Smooth muscle cell (in vitro differentiated cells): Measurements from ENCODE around the gene TMEM9. TPM values are rescaled to one million over a fixed set of nuclear protein-coding genes. Genes with fewer than 3 reads are reported as not detected.
A peak's percentile ranks its signal among the peaks of the same experiment; 100 is the strongest.

Experiments
- DNase-seq: peaks from one replicate; lab custom pipeline; 2025; ENCODE audit not compliant: unreplicated experiment; lab: John Stamatoyannopoulos, UW
- H2AFZ ChIP-seq: fragments of 200-600 bp; sonication (generic); 2 replicates; pipeline ENCODE4 v1.6.0; 2016; ENCODE audit warnings: antibody characterized with exemption, low read depth, mild to moderate bottlenecking
- H3F3A ChIP-seq: fragments of 200-600 bp; sonication (generic); 2 replicates; pipeline ENCODE4 v1.6.0; 2017; ENCODE audit warnings: antibody characterized with exemption, low read depth
- H3K27ac ChIP-seq: fragments of 200-600 bp; sonication (generic); 2 replicates; pipeline ENCODE4 v1.5.1; 2016; ENCODE audit warnings: low read depth, mild to moderate bottlenecking
- H3K27me3 ChIP-seq: fragments of 200-600 bp; sonication (generic); 2 replicates; pipeline ENCODE4 v1.6.1; 2016; ENCODE audit warnings: low read depth, mild to moderate bottlenecking
- H3K36me3 ChIP-seq: fragments of 200-600 bp; sonication (generic); 2 replicates; pipeline ENCODE4 v1.5.1; 2016; ENCODE audit warnings: low read depth
- H3K4me1 ChIP-seq: fragments of 200-600 bp; sonication (generic); 2 replicates; pipeline ENCODE4 v1.5.1; 2016; ENCODE audit warnings: low read depth
- H3K4me2 ChIP-seq: fragments of 200-600 bp; sonication (generic); 2 replicates; pipeline ENCODE4 v1.6.0; 2016; ENCODE audit warnings: mild to moderate bottlenecking
- H3K4me3 ChIP-seq: fragments of 200-600 bp; sonication (generic); 2 replicates; pipeline ENCODE4 v1.5.1; 2016; ENCODE audit warnings: mild to moderate bottlenecking
- H3K79me2 ChIP-seq: fragments of 200-600 bp; sonication (generic); 2 replicates; pipeline ENCODE4 v1.6.0; 2016; ENCODE audit warnings: low read depth, mild to moderate bottlenecking
- H3K9ac ChIP-seq: fragments of 200-600 bp; sonication (generic); 2 replicates; pipeline ENCODE4 v1.6.0; 2016; ENCODE audit warnings: low read depth
- H3K9me3 ChIP-seq: fragments of 200-600 bp; sonication (generic); replicated peaks from 2 replicates; pipeline ENCODE4 v1.5.1; 2016; ENCODE audit warnings: low read depth
- H4K20me1 ChIP-seq: fragments of 200-600 bp; sonication (generic); 2 replicates; pipeline ENCODE4 v1.6.0; 2016; ENCODE audit warnings: low read depth
- WGBS: methylation state at CpG from one replicate; pipeline ENCODE4 v1.1.7; 2016; ENCODE audit warnings: low lambda C conversion rate; 5-methylcytosine and 5-hydroxymethylcytosine counted together
- polyA plus RNA-seq: library from polyadenylated mRNA; unstranded; fragments of >200 nt; fragmentation: Nextera tagmentation; extraction: Ambion mirVana; gene quantifications from 2 replicates; pipeline ENCODE4 v1.2.1, GENCODE V29; 2016
- total RNA-seq: library from RNA; depleted of rRNA; stranded (reverse); fragments of >200 nt; gene quantifications from 2 replicates; pipeline ENCODE4 v1.2.3, GENCODE V29; 2014
- TF ChIP-seq, protein P1 (sequence below): fragments of 200-600 bp; sonication (generic); IDR thresholded peaks from 2 replicates; pipeline ENCODE4 v1.5.1; 2017; ENCODE audit warnings: borderline replicate concordance, mild to moderate bottlenecking, antibody characterized with exemption; ENCODE audit not compliant: insufficient read depth, poor library complexity, severe bottlenecking

TMEM9 gene
- total and polyA plus RNA-seq, 2 experiments from 2014 or later: 153 to 211 TPM

- Histone ChIP-seq H3K4me2 (no peak overlapping the region), H3K4me3 (no peak overlapping the region), H3K9ac (no peak overlapping the region)
Observed at GRCh38 chr1:201172326-201172725, 18.1 kb upstream of the TMEM9 start.

DNA sequence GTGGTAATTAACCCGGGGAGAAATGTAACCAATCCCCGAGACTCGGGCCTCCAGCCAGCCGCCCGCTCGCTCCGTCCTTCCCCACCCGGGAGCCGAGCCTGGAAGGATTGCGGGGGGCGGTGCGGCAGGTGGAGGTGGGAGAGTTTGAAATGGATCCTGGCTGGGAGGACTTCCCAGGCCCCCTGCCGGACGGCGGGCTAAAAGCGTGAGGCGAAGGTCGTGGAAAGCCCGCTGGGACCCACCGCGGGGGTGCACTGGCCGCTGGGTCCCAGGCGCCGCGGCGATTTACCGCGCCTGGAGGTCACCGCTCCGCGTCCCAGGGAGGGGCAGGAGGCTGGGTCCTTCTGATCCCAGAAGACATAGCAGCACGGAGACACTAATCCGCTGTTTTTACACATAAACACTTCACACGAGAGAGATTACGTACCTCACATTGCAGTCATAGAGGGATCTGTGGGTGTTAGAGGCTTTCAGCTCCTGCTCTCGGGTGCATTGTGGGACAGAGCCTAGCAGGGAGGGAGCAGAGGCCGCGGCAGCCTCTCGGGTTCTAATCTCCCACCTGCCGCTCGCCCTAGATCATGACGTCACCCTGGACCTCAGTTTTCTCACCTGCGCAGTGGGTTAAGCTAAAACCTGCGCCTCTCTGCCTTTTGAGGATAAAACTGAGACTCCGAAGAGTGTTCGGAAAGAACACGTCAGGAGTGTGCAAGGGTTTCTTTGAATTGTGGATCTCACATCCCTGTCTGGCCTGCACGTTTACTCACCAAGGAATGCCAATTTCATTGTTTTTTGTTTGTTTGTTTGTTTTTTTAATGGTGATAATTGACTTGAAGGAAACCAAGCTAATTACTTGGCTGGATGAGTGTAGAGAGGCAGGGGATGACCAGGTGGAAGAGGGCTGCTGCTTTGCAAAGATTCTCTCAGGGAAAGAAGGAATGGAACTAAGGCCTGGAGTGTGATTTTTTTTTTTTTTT lies 17.1 kb upstream of the TMEM9 start:
- Histone ChIP-seq H3K27me3 (no peaks in the 10 kb centered on the region), H3K4me2 (peak overlapping the region; percentile 91), H3K36me3 (no peaks in the 10 kb centered on the region), H2AFZ (peak overlapping the region; percentile 84), H3K9ac (peak overlapping the region; percentile 80), H3K4me1 (no peaks in the 10 kb centered on the region), H3F3A (peaks cover 18% of the 10 kb centered on the region), H3K4me3 (peak overlapping the region; percentile 61), H3K79me2 (no peaks in the 10 kb centered on the region), H3K27ac (peak overlapping the region; percentile 88), H4K20me1 (no peaks in the 10 kb centered on the region), H3K9me3 (no peaks in the 10 kb centered on the region)
- peak; percentile 68 for DNase-seq
- 8% methylated on average over 48 of the region's 48 CpGs for WGBS
- TF ChIP-seq, protein P1, sequence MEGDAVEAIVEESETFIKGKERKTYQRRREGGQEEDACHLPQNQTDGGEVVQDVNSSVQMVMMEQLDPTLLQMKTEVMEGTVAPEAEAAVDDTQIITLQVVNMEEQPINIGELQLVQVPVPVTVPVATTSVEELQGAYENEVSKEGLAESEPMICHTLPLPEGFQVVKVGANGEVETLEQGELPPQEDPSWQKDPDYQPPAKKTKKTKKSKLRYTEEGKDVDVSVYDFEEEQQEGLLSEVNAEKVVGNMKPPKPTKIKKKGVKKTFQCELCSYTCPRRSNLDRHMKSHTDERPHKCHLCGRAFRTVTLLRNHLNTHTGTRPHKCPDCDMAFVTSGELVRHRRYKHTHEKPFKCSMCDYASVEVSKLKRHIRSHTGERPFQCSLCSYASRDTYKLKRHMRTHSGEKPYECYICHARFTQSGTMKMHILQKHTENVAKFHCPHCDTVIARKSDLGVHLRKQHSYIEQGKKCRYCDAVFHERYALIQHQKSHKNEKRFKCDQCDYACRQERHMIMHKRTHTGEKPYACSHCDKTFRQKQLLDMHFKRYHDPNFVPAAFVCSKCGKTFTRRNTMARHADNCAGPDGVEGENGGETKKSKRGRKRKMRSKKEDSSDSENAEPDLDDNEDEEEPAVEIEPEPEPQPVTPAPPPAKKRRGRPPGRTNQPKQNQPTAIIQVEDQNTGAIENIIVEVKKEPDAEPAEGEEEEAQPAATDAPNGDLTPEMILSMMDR: peak; percentile 39

More at GRCh38 chr1:201172326-201172725, 18.1 kb upstream of the TMEM9 start:
- Histone ChIP-seq H3K36me3 (no peaks in the 10 kb centered on the region), H3K9me3 (no peaks in the 10 kb centered on the region), H3K27me3 (no peaks in the 10 kb centered on the region), H3K4me1 (no peaks in the 10 kb centered on the region), H3K79me2 (no peaks in the 10 kb centered on the region), H3K27ac (no peak overlapping the region), H4K20me1 (no peaks in the 10 kb centered on the region), H2AFZ (no peak overlapping the region), H3F3A (peaks cover 18% of the 10 kb centered on the region)
- no peak for DNase-seq
- 59% methylated on average over 4 of the region's 4 CpGs for WGBS
- TF ChIP-seq, protein P1: no peak

DNA sequence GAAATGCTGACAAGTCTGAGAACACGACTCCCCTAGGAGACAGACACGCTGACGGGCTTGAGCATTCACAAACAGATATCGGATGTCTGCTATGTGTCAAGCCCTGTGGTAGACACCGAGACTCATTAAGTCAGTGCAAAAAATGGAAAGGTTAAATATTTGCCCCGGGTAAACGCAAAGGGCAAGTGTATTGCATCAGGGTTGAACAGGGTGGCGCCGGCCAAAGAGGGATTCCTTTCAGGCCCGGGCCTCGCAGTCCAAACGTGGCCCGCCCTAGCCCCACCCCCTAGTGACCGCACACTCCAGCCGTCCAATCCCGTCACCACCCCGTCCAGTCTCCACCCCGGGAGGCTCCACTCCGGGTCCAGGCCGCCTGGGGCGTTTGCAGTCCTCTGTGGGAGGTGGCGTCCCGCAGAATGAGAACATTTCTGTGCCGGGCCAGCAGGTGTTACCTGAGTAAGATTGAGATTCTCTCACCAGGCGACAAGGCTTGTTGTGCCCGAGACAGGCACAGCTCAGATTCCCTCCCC lies 16.3 kb upstream of the TMEM9 start:
- TF ChIP-seq, protein P1: no peak

More for the DNA sequence above, 16.3 kb upstream of the TMEM9 start:
- H3K36me3 ChIP-seq: no peaks in the 10 kb centered on the region
- H4K20me1 ChIP-seq: no peaks in the 10 kb centered on the region
- H3K4me2 ChIP-seq: peak overlapping the region; percentile 91
- H3K4me3 ChIP-seq: peak overlapping the region; percentile 61
- peak overlapping the region; percentile 88 for H3K27ac ChIP-seq
- H3K27me3 ChIP-seq: no peaks in the 10 kb centered on the region
- no peaks in the 10 kb centered on the region for H3K9me3 ChIP-seq
- no peaks in the 10 kb centered on the region for H3K4me1 ChIP-seq
- no peaks in the 10 kb centered on the region for H3K79me2 ChIP-seq
- WGBS: 1% methylated on average over 26 of the region's 26 CpGs
- DNase-seq: peak; percentile 70
- peak overlapping the region; percentile 84 for H2AFZ ChIP-seq
- peaks cover 18% of the 10 kb centered on the region for H3F3A ChIP-seq
- peak overlapping the region; percentile 80 for H3K9ac ChIP-seq
